OCI-LY7 (cell line): Measurements from ENCODE around the gene HSPA4.

ENCODE experiments used
- EZH2phosphoT487 ChIP-seq: fragments of 200-600 bp; sonication (generic); IDR thresholded peaks from 2 replicates; pipeline ENCODE4 v1.6.1; 2018; ENCODE audit warnings: low read depth, borderline replicate concordance, mild to moderate bottlenecking, mixed run types, antibody characterized with exemption, low read length, moderate library complexity, mixed read lengths
- TF ChIP-seq, protein P1 (sequence below): fragments of 200-600 bp; sonication (generic); conservative IDR thresholded peaks from 2 replicates; pipeline ENCODE4 v1.5.1; 2014; ENCODE audit warnings: mild to moderate bottlenecking, antibody characterized with exemption, low read length, moderate library complexity, mixed read lengths

DNA sequence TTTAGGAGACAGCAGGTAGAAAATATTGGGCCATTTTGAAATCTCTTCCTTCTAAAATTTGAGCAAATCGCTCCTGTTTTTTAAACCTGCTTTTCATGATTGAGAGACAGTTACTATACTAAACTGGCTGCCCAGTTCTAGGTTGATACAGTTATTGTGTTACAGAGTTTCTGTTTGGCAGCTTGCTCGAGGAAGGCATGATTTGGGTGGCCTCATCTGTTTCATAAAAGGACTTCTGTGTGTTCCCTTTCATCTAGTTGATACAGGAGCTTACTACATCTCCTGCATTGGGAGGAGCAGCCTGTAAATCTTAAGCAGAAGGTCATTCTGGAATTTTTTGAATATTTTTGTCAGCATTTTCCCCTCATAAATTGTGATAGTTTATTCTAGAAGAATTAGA, 14.2 kb downstream of the HSPA4 start:
- TF ChIP-seq, protein P1, sequence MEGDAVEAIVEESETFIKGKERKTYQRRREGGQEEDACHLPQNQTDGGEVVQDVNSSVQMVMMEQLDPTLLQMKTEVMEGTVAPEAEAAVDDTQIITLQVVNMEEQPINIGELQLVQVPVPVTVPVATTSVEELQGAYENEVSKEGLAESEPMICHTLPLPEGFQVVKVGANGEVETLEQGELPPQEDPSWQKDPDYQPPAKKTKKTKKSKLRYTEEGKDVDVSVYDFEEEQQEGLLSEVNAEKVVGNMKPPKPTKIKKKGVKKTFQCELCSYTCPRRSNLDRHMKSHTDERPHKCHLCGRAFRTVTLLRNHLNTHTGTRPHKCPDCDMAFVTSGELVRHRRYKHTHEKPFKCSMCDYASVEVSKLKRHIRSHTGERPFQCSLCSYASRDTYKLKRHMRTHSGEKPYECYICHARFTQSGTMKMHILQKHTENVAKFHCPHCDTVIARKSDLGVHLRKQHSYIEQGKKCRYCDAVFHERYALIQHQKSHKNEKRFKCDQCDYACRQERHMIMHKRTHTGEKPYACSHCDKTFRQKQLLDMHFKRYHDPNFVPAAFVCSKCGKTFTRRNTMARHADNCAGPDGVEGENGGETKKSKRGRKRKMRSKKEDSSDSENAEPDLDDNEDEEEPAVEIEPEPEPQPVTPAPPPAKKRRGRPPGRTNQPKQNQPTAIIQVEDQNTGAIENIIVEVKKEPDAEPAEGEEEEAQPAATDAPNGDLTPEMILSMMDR, result no peak
- TF ChIP-seq EZH2phosphoT487, result no peak
